Epithelial cell of esophagus (primary cell): ENCODE measurements around the gene CMBL.
A peak's percentile ranks its signal among the peaks of the same experiment; 100 is the strongest.

Experiments
- DNase-seq: peaks from one replicate; pipeline ENCODE4 v3.0.0; 2010; ENCODE audit warnings: low read depth
- H3K4me3 ChIP-seq: 2 replicates; pipeline ENCODE4 v1.5.1; 2011; ENCODE audit warnings: mild to moderate bottlenecking, low read length, control low read depth
- TF ChIP-seq, protein P1 (sequence below): IDR thresholded peaks from 2 replicates; pipeline ENCODE4 v1.5.1; 2011; ENCODE audit warnings: low read depth, mild to moderate bottlenecking, low read length, control low read depth, inconsistent platforms; ENCODE audit not compliant: insufficient read depth; ENCODE audit errors: missing control alignments

CMBL gene

GRCh38 chr5:10272053-10272874 is 35.4 kb downstream of the CMBL start:
- H3K4me3 ChIP-seq, result no peak overlapping the region
- DNase-seq, result no peak
- TF ChIP-seq, protein P1, sequence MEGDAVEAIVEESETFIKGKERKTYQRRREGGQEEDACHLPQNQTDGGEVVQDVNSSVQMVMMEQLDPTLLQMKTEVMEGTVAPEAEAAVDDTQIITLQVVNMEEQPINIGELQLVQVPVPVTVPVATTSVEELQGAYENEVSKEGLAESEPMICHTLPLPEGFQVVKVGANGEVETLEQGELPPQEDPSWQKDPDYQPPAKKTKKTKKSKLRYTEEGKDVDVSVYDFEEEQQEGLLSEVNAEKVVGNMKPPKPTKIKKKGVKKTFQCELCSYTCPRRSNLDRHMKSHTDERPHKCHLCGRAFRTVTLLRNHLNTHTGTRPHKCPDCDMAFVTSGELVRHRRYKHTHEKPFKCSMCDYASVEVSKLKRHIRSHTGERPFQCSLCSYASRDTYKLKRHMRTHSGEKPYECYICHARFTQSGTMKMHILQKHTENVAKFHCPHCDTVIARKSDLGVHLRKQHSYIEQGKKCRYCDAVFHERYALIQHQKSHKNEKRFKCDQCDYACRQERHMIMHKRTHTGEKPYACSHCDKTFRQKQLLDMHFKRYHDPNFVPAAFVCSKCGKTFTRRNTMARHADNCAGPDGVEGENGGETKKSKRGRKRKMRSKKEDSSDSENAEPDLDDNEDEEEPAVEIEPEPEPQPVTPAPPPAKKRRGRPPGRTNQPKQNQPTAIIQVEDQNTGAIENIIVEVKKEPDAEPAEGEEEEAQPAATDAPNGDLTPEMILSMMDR, result no peak

DNA sequence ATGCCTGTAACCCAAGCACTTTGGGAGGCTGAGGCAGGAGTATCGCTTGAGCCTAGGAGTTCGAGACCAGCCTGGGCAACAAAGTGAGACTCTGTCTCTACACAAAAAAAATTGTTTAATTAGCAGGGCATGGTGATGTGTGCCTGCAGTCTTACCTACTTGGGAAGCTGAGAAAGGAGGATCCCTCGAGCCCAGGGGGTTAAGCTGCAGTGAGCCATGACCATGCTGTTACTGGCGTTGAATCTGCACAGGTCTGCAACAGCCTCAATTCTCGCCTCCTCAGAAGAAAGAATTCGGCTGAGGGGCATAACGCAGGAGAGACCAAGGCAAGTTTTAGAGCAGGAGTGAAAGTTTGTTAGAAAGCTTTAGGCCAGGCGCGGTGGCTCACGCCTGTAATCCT is 39.6 kb downstream of the CMBL start:
- DNase-seq, result peak; percentile 40
- TF ChIP-seq, protein P1, result no peak
- no peak overlapping the region for H3K4me3 ChIP-seq

GRCh38 chr5:10266839-10267238 is 40.9 kb downstream of the CMBL start:
- peak; percentile 62 for DNase-seq
- TF ChIP-seq, protein P1, result no peak
- no peak overlapping the region for H3K4me3 ChIP-seq

GRCh38 chr5:10266137-10266536 is 41.6 kb downstream of the CMBL start:
- H3K4me3 ChIP-seq, result no peak overlapping the region
- no peak for DNase-seq
- TF ChIP-seq, protein P1, result no peak

DNA sequence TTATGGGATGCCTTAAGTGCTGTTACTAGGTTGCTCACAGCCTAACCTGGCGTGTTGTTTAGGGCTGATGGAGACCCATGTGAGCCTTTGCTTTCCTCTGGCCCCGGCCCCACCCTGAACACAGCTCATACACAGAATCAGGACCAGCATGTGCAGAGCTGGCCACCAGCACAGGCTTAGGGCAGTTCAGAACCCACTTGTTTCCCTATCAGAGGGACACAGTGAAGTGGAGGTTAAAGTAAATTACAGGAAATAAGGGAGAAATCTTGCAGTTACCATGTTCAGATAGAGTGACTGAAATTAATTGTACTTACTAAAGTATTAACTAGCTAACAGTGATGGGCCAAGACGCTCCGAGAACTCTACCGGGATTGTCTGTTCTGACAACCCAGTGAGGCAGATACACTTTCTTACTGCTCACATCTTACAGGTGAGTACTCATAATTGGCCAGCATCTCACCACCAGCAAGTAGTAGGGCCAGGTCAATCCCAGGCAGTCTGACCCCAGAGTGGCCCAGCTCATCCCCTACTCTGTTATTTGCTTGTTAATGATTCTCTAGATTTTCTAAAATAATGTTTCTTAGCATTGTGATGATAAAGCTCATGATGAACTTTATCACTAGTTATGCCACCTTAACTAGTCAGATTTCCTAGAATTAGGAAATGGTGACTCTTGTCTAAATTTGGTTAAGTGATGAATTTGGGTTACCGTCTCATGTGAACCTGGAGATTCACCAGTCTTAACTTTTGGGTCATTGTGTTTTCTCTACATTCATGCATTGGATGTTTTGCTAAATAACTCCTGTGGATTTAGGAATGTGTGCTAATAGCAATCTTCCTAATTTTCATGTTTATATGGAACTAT is 42.2 kb downstream of the CMBL start:
- TF ChIP-seq, protein P1, result no peak
- DNase-seq, result no peak
- H3K4me3 ChIP-seq, result no peak overlapping the region

GRCh38 chr5:10264604-10265003 is 43.1 kb downstream of the CMBL start:
- DNase-seq, result no peak
- H3K4me3 ChIP-seq, result no peak overlapping the region

More at GRCh38 chr5:10264604-10265003, 43.1 kb downstream of the CMBL start:
- TF ChIP-seq, protein P1, result no peak
